GM12878 (cell line): ENCODE data around the gene NEK10. TPM values are rescaled to one million over a fixed set of nuclear protein-coding genes. Genes with fewer than 3 reads are reported as not detected.
"Not testable (repeated sequence)": the region's sequence is repeated elsewhere in the genome, so short reads cannot be mapped to it uniquely, and the experiment has no call there.

Experiments used
- ATAC-seq: fragments of 200-7000 bp; cut with Tn5 transposase; 3 replicates; pipeline ENCODE4 v1.9.1; 2020; ENCODE audit warnings: mild to moderate bottlenecking, moderate library complexity
- BruUV-seq: library from RNA; stranded (reverse); fragments of 400-500 nt; replicated peaks from 2 replicates; lab custom pipeline; 2021; lab: Mats Ljungman, UMichigan
- CTCF ChIA-PET: fragments of 300-600 bp; sonication (Branson Sonifier 250); formaldehyde crosslinking; extraction: SDS; loops from one replicate; lab custom pipeline; 2021; ENCODE audit warnings: inconsistent platforms; lab: Yijun Ruan, JAX
- POLR2A ChIA-PET: fragments of 350-600 bp; formaldehyde crosslinking; extraction: SDS; loops from one replicate; lab custom pipeline; 2021; ENCODE audit warnings: inconsistent platforms; lab: Charles Lee
- RAD21 ChIA-PET: fragments of 300-600 bp; sonication (Branson Sonifier 250); formaldehyde crosslinking; loops from one replicate; lab custom pipeline; 2023; ENCODE audit warnings: antibody characterized with exemption; ENCODE audit not compliant: unreplicated experiment; lab: Charles Lee
- SMC1A ChIA-PET: fragments of 300-600 bp; sonication (Branson Sonifier 250); formaldehyde crosslinking; loops from one replicate; lab custom pipeline; 2023; ENCODE audit not compliant: unreplicated experiment, uncharacterized antibody; lab: Charles Lee
- DNase-seq: peaks from one replicate; pipeline ENCODE4 v3.0.0-alpha.2; 2011; ENCODE audit warnings: low read depth, low spot score
- FAIRE-seq: peaks from 3 replicates; lab custom pipeline; 2011; peaks lifted over from hg19 to GRCh38; lab: Jason Lieb, UNC
- H2AFZ ChIP-seq: 2 replicates; pipeline ENCODE4 v1.6.0; 2011; ENCODE audit warnings: low read depth, low read length, control low read depth; ENCODE audit not compliant: control insufficient read depth
- H3K27ac ChIP-seq: 2 replicates; pipeline ENCODE4 v1.5.1; 2011; ENCODE audit warnings: control low read depth; ENCODE audit not compliant: control insufficient read depth, insufficient read depth
- H3K27me3 ChIP-seq, 2 experiments: replicated peaks in 1 of 2; 2 replicates each; pipeline versions ENCODE4 v1.6.0 to v1.6.1; 2011; ENCODE audit warnings: low read length in 1 of 2; ENCODE audit not compliant: control insufficient read depth in 2 of 2, insufficient read depth in 2 of 2
- H3K36me3 ChIP-seq, 2 experiments: 2 replicates each; pipeline ENCODE4 v1.5.1; 2011; ENCODE audit warnings: low read length in 1 of 2; ENCODE audit not compliant: control insufficient read depth in 2 of 2, insufficient read depth in 2 of 2
- H3K4me1 ChIP-seq: 2 replicates; pipeline ENCODE4 v1.6.1; 2011; ENCODE audit warnings: mild to moderate bottlenecking, low read length, moderate library complexity, mixed read lengths; ENCODE audit not compliant: control insufficient read depth, insufficient read depth
- H3K4me2 ChIP-seq: 2 replicates; pipeline ENCODE4 v1.6.0; 2011; ENCODE audit warnings: control low read depth; ENCODE audit not compliant: control insufficient read depth, insufficient read depth
- H3K4me3 ChIP-seq: fragments of 200-600 bp; sonication (generic); 2 replicates; pipeline ENCODE4 v1.5.1; 2016
- H3K79me2 ChIP-seq: 2 replicates; pipeline ENCODE4 v1.6.0; 2011; ENCODE audit warnings: low read length; ENCODE audit not compliant: control insufficient read depth, insufficient read depth
- H3K9ac ChIP-seq: 2 replicates; pipeline ENCODE4 v1.8.0; 2011; ENCODE audit warnings: low read length, control low read depth, mixed read lengths; ENCODE audit not compliant: control insufficient read depth, insufficient read depth
- H3K9me3 ChIP-seq: replicated peaks from 3 replicates; pipeline ENCODE4 v1.5.1; 2011; ENCODE audit warnings: mild to moderate bottlenecking, low read length; ENCODE audit not compliant: control insufficient read depth, insufficient read depth
- H4K20me1 ChIP-seq: 2 replicates; pipeline ENCODE4 v1.6.0; 2011; ENCODE audit not compliant: control insufficient read depth, insufficient read depth
- CBFB ChIP-seq: IDR thresholded peaks from 2 replicates; pipeline ENCODE4 v1.6.1; 2016; ENCODE audit warnings: antibody characterized with exemption, low read depth
- CEBPB ChIP-seq, 2 experiments: fragments of 150-350 bp in 1 of 2; IDR thresholded peaks; 2 replicates each; pipeline ENCODE4 v1.6.1; 2012 to 2014; ENCODE audit warnings: low read depth in 2 of 2, low read length in 2 of 2, borderline replicate concordance in 1 of 2, inconsistent platforms in 1 of 2
- EED ChIP-seq: sonication (generic); IDR thresholded peaks from 2 replicates; pipeline ENCODE4 v1.6.1; 2016; ENCODE audit warnings: antibody characterized with exemption, low read depth
- GABPA ChIP-seq: IDR thresholded peaks from 2 replicates; pipeline ENCODE4 v1.6.1; 2014; ENCODE audit warnings: antibody characterized with exemption, low read depth, mild to moderate bottlenecking, inconsistent platforms
- MYB ChIP-seq: fragments of 150-350 bp; IDR thresholded peaks from 2 replicates; pipeline ENCODE4 v1.6.1; 2014; ENCODE audit warnings: mild to moderate bottlenecking, low read depth, low read length, borderline replicate concordance
- WGBS: methylation state at CpG from one replicate; pipeline ENCODE4 v1.1.6; 2016; ENCODE audit warnings: low lambda C conversion rate; ENCODE audit not compliant: insufficient replicate concordance, insufficient coverage; ENCODE audit errors: missing lambda C conversion rate; 5-methylcytosine and 5-hydroxymethylcytosine counted together
- in situ Hi-C: fragments of 300-500 bp; cut with MboI; formaldehyde crosslinking; loops from 9 replicates; pipeline ENCODE4 v1.14.3; 2018; ENCODE audit warnings: mixed read lengths
- intact Hi-C: fragments of 100-400 bp; cut with micrococcal nuclease; formaldehyde crosslinking; loops from one replicate; pipeline ENCODE4 v1.14.2; 2022; ENCODE audit not compliant: unreplicated experiment
- polyA plus RNA-seq, 11 experiments: library from polyadenylated mRNA; depleted of rRNA in 4 of 11; unstranded in 6 of 11; stranded (reverse) in 5 of 11; fragments of >200 nt; fragmentation: Nextera tagmentation in 4 of 11; fragmentation: Illumina TruSeq in 1 of 11; extraction: Ambion mirVana in 4 of 11; extraction: Trizol in 1 of 11; gene quantifications; 1 replicate in 1 of 11; 2 replicates in 10 of 11; pipeline versions ENCODE4 v1.2.1 to v1.2.3, GENCODE V29; 2011 to 2016; ENCODE audit warnings: inconsistent platforms in 2 of 11, missing spikeins in 2 of 11, low read depth in 1 of 11
- total RNA-seq, 4 experiments: library from RNA; depleted of rRNA in 3 of 4; stranded (reverse); fragments of >200 nt in 3 of 4; fragmentation: Illumina TruSeq in 1 of 4; extraction: Trizol in 1 of 4; gene quantifications; 2 replicates each; pipeline versions ENCODE4 v1.2.1 to v1.2.3, GENCODE V29; 2013 to 2021
- TF ChIP-seq, protein P1 (sequence below): fragments of 450-650 bp; conservative IDR thresholded peaks from 2 replicates; pipeline ENCODE4 v1.6.1; 2017; ENCODE audit warnings: mild to moderate bottlenecking, moderate library complexity
- TF ChIP-seq, protein P2 (sequence below): IDR thresholded peaks from 2 replicates; pipeline ENCODE4 v1.6.1; 2012; ENCODE audit warnings: low read depth, low read length, improper control_type of control experiment

The NEK10 gene
- total and polyA plus RNA-seq, 10 of the 15 experiments (the other 5 are each of a cell fraction or from before 2014, with no cell fraction given): 0.06 to 0.40 (median 0.16) TPM; not detected in 2

DNA sequence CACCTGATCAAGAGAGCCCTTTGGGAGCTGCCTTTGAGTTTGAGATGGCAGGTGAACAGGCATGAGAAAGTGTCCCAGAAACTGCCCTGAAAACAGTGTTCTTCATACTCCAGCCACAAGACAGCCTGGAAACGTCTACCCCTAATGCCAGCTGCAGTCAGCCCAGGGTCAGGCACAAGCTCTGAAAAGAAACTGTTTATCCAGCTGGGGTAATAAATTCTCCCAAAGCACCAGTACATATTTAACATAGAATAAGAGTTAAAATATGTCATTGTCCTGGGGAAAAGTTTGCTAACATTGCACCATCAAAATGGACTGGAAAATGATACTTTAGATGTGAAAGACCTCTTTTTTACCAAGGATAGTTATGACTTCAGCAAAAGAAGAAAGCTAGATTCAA, 66.3 kb downstream of the NEK10 start:
- Histone ChIP-seq H3K4me3 (no peak overlapping the region), H3K9ac (no peak overlapping the region), H3K79me2 (no peaks in the 10 kb centered on the region), H3K36me3 (no peaks in the 10 kb centered on the region), H3K27ac (no peak overlapping the region), H3K27me3 (no peaks in the 10 kb centered on the region), H3K4me1 (no peaks in the 10 kb centered on the region), H2AFZ (no peak overlapping the region), H3K9me3 (0 out of 3 replicates have a peak, but pooled peaks cover 1% of the 10 kb centered on the region), H3K4me2 (no peak overlapping the region), H4K20me1 (no peaks in the 10 kb centered on the region)
- FAIRE-seq (no peak), DNase-seq (no peak), ATAC-seq (no peak)
- TF ChIP-seq, protein P1, sequence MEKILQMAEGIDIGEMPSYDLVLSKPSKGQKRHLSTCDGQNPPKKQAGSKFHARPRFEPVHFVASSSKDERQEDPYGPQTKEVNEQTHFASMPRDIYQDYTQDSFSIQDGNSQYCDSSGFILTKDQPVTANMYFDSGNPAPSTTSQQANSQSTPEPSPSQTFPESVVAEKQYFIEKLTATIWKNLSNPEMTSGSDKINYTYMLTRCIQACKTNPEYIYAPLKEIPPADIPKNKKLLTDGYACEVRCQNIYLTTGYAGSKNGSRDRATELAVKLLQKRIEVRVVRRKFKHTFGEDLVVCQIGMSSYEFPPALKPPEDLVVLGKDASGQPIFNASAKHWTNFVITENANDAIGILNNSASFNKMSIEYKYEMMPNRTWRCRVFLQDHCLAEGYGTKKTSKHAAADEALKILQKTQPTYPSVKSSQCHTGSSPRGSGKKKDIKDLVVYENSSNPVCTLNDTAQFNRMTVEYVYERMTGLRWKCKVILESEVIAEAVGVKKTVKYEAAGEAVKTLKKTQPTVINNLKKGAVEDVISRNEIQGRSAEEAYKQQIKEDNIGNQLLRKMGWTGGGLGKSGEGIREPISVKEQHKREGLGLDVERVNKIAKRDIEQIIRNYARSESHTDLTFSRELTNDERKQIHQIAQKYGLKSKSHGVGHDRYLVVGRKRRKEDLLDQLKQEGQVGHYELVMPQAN: no peak
- TF ChIP-seq CBFB (no peak), CEBPB (IDR thresholded peaks at IDR 0.05; ENCODE audit: borderline replicate concordance in 1 of 2, low read depth in 2 of 2, low read length in 2 of 2) (no peak), GABPA (no peak), EED (no peak), MYB (no peak)
- TF ChIP-seq, protein P2, sequence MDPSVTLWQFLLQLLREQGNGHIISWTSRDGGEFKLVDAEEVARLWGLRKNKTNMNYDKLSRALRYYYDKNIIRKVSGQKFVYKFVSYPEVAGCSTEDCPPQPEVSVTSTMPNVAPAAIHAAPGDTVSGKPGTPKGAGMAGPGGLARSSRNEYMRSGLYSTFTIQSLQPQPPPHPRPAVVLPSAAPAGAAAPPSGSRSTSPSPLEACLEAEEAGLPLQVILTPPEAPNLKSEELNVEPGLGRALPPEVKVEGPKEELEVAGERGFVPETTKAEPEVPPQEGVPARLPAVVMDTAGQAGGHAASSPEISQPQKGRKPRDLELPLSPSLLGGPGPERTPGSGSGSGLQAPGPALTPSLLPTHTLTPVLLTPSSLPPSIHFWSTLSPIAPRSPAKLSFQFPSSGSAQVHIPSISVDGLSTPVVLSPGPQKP: no peak
- ChIA-PET CTCF (interaction anchor here (0.7 kb wide), 1 partner anchor 379 kb away, joined by 3 read pairs; no protein-coding TSS in a partner anchor), SMC1A (interaction anchor here (0.5 to 0.8 kb wide), 3 partner anchors 10 to 342 kb away, joined by 3 to 5 read pairs (median 4); no protein-coding TSS in a partner anchor), RAD21 (interaction anchor here (0.5 kb wide), 1 partner anchor 409 kb away, joined by 4 read pairs; no protein-coding TSS in a partner anchor), POLR2A (no interaction called here)
- 0% methylated on average over 1 of the region's 1 CpG for WGBS
- intact Hi-C loops (no loop called here), in situ Hi-C loops (no loop called here)
- BruUV-seq: no TSS peak

DNA sequence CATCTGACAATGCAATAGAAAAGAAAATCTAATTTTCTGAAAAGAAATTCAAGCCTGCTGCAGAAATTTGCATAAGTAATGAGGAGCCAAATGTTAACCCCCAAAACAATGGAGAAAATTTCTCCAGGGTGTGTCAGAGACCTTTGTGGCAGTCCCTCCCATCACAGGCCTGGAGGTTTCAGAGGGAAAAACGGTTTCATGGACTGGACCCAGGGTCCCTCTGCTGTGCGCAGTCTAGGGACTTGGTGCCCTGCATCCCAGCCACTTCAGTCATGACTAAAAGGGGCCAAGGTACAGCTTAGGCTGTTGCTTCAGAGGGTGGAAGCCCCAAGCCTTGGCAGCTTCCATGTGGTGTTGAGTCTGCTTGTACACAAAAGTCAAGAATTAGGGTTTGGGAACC, 70.2 kb downstream of the NEK10 start:
- H3K36me3 ChIP-seq, H3K4me2 ChIP-seq, FAIRE-seq, DNase-seq, in situ Hi-C loops, ATAC-seq, RAD21 ChIA-PET, POLR2A ChIA-PET, H3K4me3 ChIP-seq, SMC1A ChIA-PET, H3K9me3 ChIP-seq, intact Hi-C loops, BruUV-seq, CTCF ChIA-PET, H3K27ac ChIP-seq, H2AFZ ChIP-seq, H4K20me1 ChIP-seq, H3K4me1 ChIP-seq, H3K27me3 ChIP-seq, H3K9ac ChIP-seq, H3K79me2 ChIP-seq: not testable (repeated sequence)
- WGBS: 47% methylated on average over 2 of the region's 2 CpGs
